Astrocyte (in vitro differentiated cells and primary cell): ENCODE results near the gene MRGPRG. TPM values are rescaled to one million over a fixed set of nuclear protein-coding genes. Genes with fewer than 3 reads are reported as not detected.

Experiments used
- DNase-seq: peaks from one replicate; pipeline ENCODE4 v3.0.0-alpha.2; 2010; ENCODE audit warnings: low read depth
- FAIRE-seq: peaks from 2 replicates; lab custom pipeline; 2011; peaks lifted over from hg19 to GRCh38; lab: Jason Lieb, UNC
- H2AFZ ChIP-seq: 2 replicates; pipeline ENCODE4 v1.6.0; 2012; ENCODE audit warnings: low read depth, low read length, inconsistent platforms
- H3K27ac ChIP-seq: 2 replicates; pipeline ENCODE4 v1.5.1; 2011; ENCODE audit warnings: low read depth, low read length, inconsistent platforms
- H3K27me3 ChIP-seq: 2 replicates; pipeline ENCODE4 v1.6.0; 2011; ENCODE audit warnings: low read length, inconsistent platforms; ENCODE audit not compliant: insufficient read depth
- H3K36me3 ChIP-seq: 2 replicates; pipeline ENCODE4 v1.5.1; 2011; ENCODE audit warnings: low read length, inconsistent platforms; ENCODE audit not compliant: insufficient read depth
- H3K4me1 ChIP-seq: 2 replicates; pipeline ENCODE4 v1.5.1; 2011; ENCODE audit warnings: low read length, inconsistent platforms; ENCODE audit not compliant: insufficient read depth
- H3K4me2 ChIP-seq: 2 replicates; pipeline ENCODE4 v1.6.0; 2012; ENCODE audit warnings: low read length, inconsistent platforms
- H3K4me3 ChIP-seq: 2 replicates; pipeline ENCODE4 v1.5.1; 2011; ENCODE audit warnings: low read depth, mild to moderate bottlenecking, low read length, inconsistent platforms; ENCODE audit not compliant: insufficient read depth
- H3K79me2 ChIP-seq: 2 replicates; pipeline ENCODE4 v1.6.0; 2012; ENCODE audit warnings: mild to moderate bottlenecking, low read length, inconsistent platforms; ENCODE audit not compliant: insufficient read depth
- H3K9ac ChIP-seq: 2 replicates; pipeline ENCODE4 v1.6.0; 2012; ENCODE audit warnings: mild to moderate bottlenecking, low read length, inconsistent platforms
- H3K9me3 ChIP-seq: 2 replicates; pipeline ENCODE4 v1.5.1; 2012; ENCODE audit warnings: low read depth, mild to moderate bottlenecking, low read length, inconsistent platforms; ENCODE audit not compliant: insufficient read depth
- H4K20me1 ChIP-seq: 2 replicates; pipeline ENCODE4 v1.6.0; 2012; ENCODE audit warnings: low read length, inconsistent platforms; ENCODE audit not compliant: insufficient read depth
- H3K27ac Mint-ChIP-seq: one replicate; pipeline ENCODE4 v1.8.0; 2021; ENCODE audit warnings: mild to moderate bottlenecking, mixed read lengths; ENCODE audit not compliant: unreplicated experiment
- H3K27me3 Mint-ChIP-seq: one replicate; pipeline ENCODE4 v1.8.0; 2021; ENCODE audit warnings: low read depth, mixed read lengths; ENCODE audit not compliant: unreplicated experiment
- H3K36me3 Mint-ChIP-seq: one replicate; pipeline ENCODE4 v1.8.0; 2021; ENCODE audit warnings: low read depth, mixed read lengths; ENCODE audit not compliant: unreplicated experiment
- H3K4me1 Mint-ChIP-seq: one replicate; pipeline ENCODE4 v1.8.0; 2021; ENCODE audit warnings: low read depth, mixed read lengths; ENCODE audit not compliant: unreplicated experiment
- H3K4me3 Mint-ChIP-seq: one replicate; pipeline ENCODE4 v1.8.0; 2021; ENCODE audit warnings: mild to moderate bottlenecking, moderate library complexity, mixed read lengths; ENCODE audit not compliant: unreplicated experiment
- H3K9me3 Mint-ChIP-seq: one replicate; pipeline ENCODE4 v1.8.0; 2021; ENCODE audit warnings: mild to moderate bottlenecking, mixed read lengths; ENCODE audit not compliant: unreplicated experiment
- EZH2 ChIP-seq: IDR thresholded peaks from 2 replicates; pipeline ENCODE4 v1.6.1; 2012; ENCODE audit warnings: mild to moderate bottlenecking, low read length, inconsistent platforms; ENCODE audit not compliant: insufficient read depth
- total RNA-seq: library from RNA; stranded (reverse); gene quantifications from 2 replicates; pipeline ENCODE4 v1.2.1, GENCODE V29; 2021
- TF ChIP-seq, protein P1 (sequence below): IDR thresholded peaks from 2 replicates; pipeline ENCODE4 v1.5.1; 2011; ENCODE audit warnings: low read depth, mild to moderate bottlenecking, inconsistent platforms, low read length, moderate library complexity; ENCODE audit not compliant: insufficient read depth

Gene MRGPRG
- total RNA-seq, 1 donor from 2014 or later, result not detected

DNA sequence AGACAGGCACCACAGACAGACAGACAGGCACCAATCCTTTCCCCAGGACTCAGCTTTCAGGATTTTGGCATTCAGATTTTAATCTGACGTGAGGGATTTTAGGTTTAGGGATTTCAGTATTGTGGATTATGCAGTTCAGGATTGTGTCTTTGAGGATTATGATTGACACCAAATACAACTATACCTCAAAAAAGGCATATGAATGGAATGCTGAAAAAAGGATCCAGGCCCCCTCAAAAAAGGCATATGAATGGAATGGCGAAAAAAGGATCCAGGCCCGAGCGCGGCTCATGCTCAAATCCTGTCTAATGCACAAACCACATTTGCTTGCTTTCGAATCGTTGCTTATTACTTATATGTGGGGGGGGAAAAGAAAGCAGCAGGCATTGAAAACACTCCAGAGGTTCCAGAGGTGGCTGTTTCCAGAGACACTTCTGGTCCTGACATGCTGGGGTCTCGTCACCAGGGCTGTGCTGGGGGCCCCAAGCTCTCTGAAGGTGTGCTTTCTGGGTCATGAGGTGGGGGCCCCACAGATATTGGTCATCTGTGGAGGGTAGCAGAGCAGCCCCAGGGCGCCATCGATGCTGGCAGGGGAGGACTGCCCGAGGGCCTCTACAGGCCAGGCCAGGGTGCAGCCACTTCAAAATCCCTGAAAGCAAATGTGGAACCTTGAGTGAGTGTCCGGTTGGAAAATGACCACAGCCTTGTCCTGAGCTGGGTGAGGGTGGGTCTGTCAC lies 36.7 kb downstream of the MRGPRG start:
- Histone ChIP-seq H3K36me3 (no peaks in the 10 kb centered on the region), H3K79me2 (no peaks in the 10 kb centered on the region), H2AFZ (no peak overlapping the region), H3K4me3 (no peak overlapping the region), H3K27me3 (peaks cover 2% of the 10 kb centered on the region), H3K4me2 (no peak overlapping the region), H3K9me3 (no peaks in the 10 kb centered on the region), H3K4me1 (peaks cover 3% of the 10 kb centered on the region), H3K9ac (no peak overlapping the region), H3K27ac (no peak overlapping the region), H4K20me1 (no peaks in the 10 kb centered on the region)
- H3K27me3 Mint-ChIP-seq, result peaks cover 14% of the 10 kb centered on the region
- no peak for DNase-seq
- H3K4me3 Mint-ChIP-seq, result no peak overlapping the region
- peaks cover 4% of the 10 kb centered on the region for H3K36me3 Mint-ChIP-seq
- no peak overlapping the region for H3K27ac Mint-ChIP-seq
- TF ChIP-seq EZH2, result no peak
- TF ChIP-seq, protein P1, sequence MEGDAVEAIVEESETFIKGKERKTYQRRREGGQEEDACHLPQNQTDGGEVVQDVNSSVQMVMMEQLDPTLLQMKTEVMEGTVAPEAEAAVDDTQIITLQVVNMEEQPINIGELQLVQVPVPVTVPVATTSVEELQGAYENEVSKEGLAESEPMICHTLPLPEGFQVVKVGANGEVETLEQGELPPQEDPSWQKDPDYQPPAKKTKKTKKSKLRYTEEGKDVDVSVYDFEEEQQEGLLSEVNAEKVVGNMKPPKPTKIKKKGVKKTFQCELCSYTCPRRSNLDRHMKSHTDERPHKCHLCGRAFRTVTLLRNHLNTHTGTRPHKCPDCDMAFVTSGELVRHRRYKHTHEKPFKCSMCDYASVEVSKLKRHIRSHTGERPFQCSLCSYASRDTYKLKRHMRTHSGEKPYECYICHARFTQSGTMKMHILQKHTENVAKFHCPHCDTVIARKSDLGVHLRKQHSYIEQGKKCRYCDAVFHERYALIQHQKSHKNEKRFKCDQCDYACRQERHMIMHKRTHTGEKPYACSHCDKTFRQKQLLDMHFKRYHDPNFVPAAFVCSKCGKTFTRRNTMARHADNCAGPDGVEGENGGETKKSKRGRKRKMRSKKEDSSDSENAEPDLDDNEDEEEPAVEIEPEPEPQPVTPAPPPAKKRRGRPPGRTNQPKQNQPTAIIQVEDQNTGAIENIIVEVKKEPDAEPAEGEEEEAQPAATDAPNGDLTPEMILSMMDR, result no peak
- H3K4me1 Mint-ChIP-seq, result peaks cover 8% of the 10 kb centered on the region
- H3K9me3 Mint-ChIP-seq, result peaks cover 17% of the 10 kb centered on the region
- no peak for FAIRE-seq

DNA sequence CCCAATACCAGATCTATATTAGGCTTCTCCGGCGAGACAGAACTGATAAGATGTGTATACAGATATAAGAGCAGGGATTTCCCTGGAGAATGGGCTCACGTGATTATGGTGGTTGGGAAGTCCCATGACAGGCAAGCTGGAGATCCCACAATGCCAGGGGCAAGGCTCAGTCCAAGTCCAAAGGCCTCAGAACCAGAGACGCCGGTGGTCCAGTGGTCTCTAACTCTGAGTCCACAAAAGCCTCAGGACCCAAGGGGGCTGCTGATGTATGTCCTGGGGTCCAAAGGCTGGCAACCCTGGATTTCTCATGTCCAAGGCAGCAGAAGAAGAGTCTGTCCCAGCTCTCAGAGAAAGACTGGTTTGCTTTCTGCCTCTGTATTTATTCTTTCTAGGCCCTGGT lies 37.7 kb downstream of the MRGPRG start:
- peaks cover 8% of the 10 kb centered on the region for H3K4me1 Mint-ChIP-seq
- Histone ChIP-seq H3K27me3 (peaks cover 2% of the 10 kb centered on the region), H3K79me2 (no peaks in the 10 kb centered on the region), H3K9me3 (peaks cover 5% of the 10 kb centered on the region), H4K20me1 (no peaks in the 10 kb centered on the region), H2AFZ (no peak overlapping the region), H3K36me3 (no peaks in the 10 kb centered on the region), H3K27ac (no peak overlapping the region), H3K4me3 (no peak overlapping the region), H3K4me2 (no peak overlapping the region), H3K4me1 (peaks cover 3% of the 10 kb centered on the region), H3K9ac (no peak overlapping the region)
- peaks cover 21% of the 10 kb centered on the region for H3K9me3 Mint-ChIP-seq
- peaks cover 10% of the 10 kb centered on the region for H3K27me3 Mint-ChIP-seq
- peaks cover 4% of the 10 kb centered on the region for H3K36me3 Mint-ChIP-seq
- no peak for DNase-seq
- FAIRE-seq, result no peak
- H3K27ac Mint-ChIP-seq, result no peak overlapping the region
- no peak overlapping the region for H3K4me3 Mint-ChIP-seq
- TF ChIP-seq, protein P1, result no peak
- TF ChIP-seq EZH2, result no peak

DNA sequence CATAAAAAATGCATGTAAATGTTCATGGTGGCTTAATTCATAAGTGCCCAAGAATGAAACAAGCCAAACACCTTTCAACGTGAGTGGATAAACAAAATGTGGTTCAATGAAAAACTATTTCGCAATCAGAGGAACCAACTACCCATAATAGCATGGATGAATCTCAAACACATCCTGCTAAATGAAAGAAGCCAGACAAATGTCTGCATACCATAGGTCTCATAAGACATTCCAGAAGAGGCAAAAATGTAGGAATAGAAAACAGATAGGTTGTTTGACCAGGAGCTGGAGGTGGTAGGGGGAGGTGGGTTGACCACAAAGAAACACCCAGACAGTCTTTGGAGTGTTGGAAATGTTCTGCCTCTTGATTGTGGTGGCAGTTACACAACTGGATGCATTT lies 40.3 kb downstream of the MRGPRG start:
- Histone ChIP-seq H3K27me3 (no peaks in the 10 kb centered on the region), H3K79me2 (no peaks in the 10 kb centered on the region), H3K9me3 (peaks cover 10% of the 10 kb centered on the region), H3K4me2 (peak overlapping the region; percentile 10), H3K36me3 (no peaks in the 10 kb centered on the region), H3K27ac (no peak overlapping the region), H4K20me1 (no peaks in the 10 kb centered on the region), H2AFZ (no peak overlapping the region), H3K4me1 (peaks cover 3% of the 10 kb centered on the region), H3K9ac (no peak overlapping the region), H3K4me3 (no peak overlapping the region)
- Mint-ChIP-seq H3K27me3 (peaks cover 4% of the 10 kb centered on the region), H3K36me3 (peaks cover 4% of the 10 kb centered on the region), H3K4me1 (peaks cover 8% of the 10 kb centered on the region), H3K4me3 (no peak overlapping the region), H3K9me3 (peaks cover 19% of the 10 kb centered on the region), H3K27ac (peak overlapping the region; percentile 96)
- TF ChIP-seq, protein P1, result no peak
- no peak for TF ChIP-seq EZH2
- FAIRE-seq (peak; percentile 17), DNase-seq (peak; percentile 81)
